HL-60 (cell line): ENCODE results near the gene SEMA3B.

ENCODE experiments used
- GABPA ChIP-seq: IDR thresholded peaks from 2 replicates; pipeline ENCODE4 v1.6.1; 2012; ENCODE audit warnings: low read depth
- POLR2AphosphoS5 ChIP-seq: IDR thresholded peaks from 2 replicates; pipeline ENCODE4 v1.6.1; 2012; ENCODE audit warnings: low read depth
- TF ChIP-seq, protein P1 (sequence below): IDR thresholded peaks from one replicate; pipeline ENCODE4 v1.5.1; 2011; ENCODE audit warnings: low read length, control low read depth, inconsistent platforms; ENCODE audit not compliant: insufficient read depth
- TF ChIP-seq, protein P2 (sequence below): IDR thresholded peaks from 2 replicates; pipeline ENCODE4 v1.6.1; 2012; ENCODE audit warnings: low read depth; ENCODE audit not compliant: insufficient replicate concordance

DNA sequence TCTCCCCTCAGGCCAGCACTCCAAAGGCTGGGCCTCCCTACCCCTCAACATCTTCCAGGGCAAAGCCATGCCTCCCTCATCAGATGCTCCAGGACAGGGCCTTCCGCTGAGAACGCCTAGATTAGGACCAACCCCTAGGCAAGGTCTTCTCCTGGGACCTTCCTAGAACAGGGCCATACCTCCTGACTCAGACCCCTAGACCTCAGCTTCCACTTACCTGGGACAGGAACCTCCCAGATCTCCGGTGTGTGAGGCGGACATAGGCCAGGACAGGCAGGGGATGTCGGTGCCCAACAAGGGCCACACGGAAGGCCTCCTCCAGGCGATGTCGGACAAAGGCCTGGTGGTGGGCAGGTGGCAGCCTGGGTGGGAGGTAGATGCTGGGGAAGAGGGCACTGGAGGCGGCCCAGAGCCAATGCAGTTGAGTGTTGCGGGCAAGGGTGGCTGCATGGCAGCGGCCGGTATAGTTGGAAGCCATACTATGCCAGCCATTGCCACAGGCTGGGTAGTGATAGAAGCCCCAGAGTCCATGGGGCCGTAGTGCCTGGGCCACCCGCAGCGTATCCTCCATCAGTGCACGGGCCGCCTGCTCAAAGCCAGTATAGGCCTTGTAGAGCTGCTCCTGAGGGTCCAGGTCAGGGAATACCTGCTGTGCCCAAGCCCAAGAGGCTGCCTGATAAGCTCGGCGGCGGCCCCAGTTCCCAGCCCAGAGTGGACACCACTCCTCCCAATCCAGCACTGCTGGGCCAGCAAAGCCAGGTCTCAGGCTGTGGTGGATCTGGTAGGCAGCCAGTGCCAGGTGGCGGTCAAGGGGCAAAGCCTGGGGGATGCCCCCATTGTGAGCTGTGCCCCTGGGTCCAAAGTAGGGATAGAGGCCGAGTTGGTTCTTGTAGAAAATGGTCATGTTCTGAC, 25.8 kb downstream of the SEMA3B start:
- TF ChIP-seq POLR2AphosphoS5 (no peak), GABPA (no peak)
- TF ChIP-seq, protein P1, sequence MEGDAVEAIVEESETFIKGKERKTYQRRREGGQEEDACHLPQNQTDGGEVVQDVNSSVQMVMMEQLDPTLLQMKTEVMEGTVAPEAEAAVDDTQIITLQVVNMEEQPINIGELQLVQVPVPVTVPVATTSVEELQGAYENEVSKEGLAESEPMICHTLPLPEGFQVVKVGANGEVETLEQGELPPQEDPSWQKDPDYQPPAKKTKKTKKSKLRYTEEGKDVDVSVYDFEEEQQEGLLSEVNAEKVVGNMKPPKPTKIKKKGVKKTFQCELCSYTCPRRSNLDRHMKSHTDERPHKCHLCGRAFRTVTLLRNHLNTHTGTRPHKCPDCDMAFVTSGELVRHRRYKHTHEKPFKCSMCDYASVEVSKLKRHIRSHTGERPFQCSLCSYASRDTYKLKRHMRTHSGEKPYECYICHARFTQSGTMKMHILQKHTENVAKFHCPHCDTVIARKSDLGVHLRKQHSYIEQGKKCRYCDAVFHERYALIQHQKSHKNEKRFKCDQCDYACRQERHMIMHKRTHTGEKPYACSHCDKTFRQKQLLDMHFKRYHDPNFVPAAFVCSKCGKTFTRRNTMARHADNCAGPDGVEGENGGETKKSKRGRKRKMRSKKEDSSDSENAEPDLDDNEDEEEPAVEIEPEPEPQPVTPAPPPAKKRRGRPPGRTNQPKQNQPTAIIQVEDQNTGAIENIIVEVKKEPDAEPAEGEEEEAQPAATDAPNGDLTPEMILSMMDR = no peak
- TF ChIP-seq, protein P2, sequence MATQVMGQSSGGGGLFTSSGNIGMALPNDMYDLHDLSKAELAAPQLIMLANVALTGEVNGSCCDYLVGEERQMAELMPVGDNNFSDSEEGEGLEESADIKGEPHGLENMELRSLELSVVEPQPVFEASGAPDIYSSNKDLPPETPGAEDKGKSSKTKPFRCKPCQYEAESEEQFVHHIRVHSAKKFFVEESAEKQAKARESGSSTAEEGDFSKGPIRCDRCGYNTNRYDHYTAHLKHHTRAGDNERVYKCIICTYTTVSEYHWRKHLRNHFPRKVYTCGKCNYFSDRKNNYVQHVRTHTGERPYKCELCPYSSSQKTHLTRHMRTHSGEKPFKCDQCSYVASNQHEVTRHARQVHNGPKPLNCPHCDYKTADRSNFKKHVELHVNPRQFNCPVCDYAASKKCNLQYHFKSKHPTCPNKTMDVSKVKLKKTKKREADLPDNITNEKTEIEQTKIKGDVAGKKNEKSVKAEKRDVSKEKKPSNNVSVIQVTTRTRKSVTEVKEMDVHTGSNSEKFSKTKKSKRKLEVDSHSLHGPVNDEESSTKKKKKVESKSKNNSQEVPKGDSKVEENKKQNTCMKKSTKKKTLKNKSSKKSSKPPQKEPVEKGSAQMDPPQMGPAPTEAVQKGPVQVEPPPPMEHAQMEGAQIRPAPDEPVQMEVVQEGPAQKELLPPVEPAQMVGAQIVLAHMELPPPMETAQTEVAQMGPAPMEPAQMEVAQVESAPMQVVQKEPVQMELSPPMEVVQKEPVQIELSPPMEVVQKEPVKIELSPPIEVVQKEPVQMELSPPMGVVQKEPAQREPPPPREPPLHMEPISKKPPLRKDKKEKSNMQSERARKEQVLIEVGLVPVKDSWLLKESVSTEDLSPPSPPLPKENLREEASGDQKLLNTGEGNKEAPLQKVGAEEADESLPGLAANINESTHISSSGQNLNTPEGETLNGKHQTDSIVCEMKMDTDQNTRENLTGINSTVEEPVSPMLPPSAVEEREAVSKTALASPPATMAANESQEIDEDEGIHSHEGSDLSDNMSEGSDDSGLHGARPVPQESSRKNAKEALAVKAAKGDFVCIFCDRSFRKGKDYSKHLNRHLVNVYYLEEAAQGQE = no peak
